H1 (cell line): ENCODE measurements around the gene FCRLA. TPM values are rescaled to one million over a fixed set of nuclear protein-coding genes. Genes with fewer than 3 reads are reported as not detected.

Experiments
- CTCF ChIA-PET: fragments of 300-600 bp; sonication (Branson Sonifier 250); formaldehyde crosslinking; loops from one replicate; lab custom pipeline; 2021; ENCODE audit not compliant: partially characterized antibody; lab: Charles Lee
- POLR2A ChIA-PET: fragments of 300-600 bp; sonication (Branson Sonifier 250); formaldehyde crosslinking; loops from one replicate; lab custom pipeline; 2021; ENCODE audit warnings: inconsistent platforms; ENCODE audit not compliant: partially characterized antibody; lab: Charles Lee
- DNase-seq, 2 experiments: peaks; one replicate each; pipeline versions ENCODE4 v3.0.0 to v3.0.0-alpha.2; 2010 to 2022; ENCODE audit warnings: low spot score in 2 of 2, low read depth in 1 of 2, mixed read lengths in 1 of 2
- FAIRE-seq: peaks from 2 replicates; lab custom pipeline; 2011; peaks lifted over from hg19 to GRCh38; lab: Jason Lieb, UNC
- H2AFZ ChIP-seq: 2 replicates; pipeline ENCODE4 v1.8.1; 2012; ENCODE audit warnings: low read length, inconsistent platforms
- H2AK5ac ChIP-seq: 2 replicates; pipeline ENCODE4 v1.6.1; 2013; ENCODE audit warnings: low read depth, low read length
- H2BK120ac ChIP-seq: replicated peaks from 2 replicates; pipeline ENCODE3; 2013; ENCODE audit warnings: low read depth, low read length, inconsistent platforms
- H2BK12ac ChIP-seq: 2 replicates; pipeline ENCODE4 v1.6.1; 2013; ENCODE audit warnings: low read depth, low read length
- H2BK15ac ChIP-seq: 2 replicates; pipeline ENCODE4 v1.6.1; 2013; ENCODE audit warnings: low read length
- H2BK20ac ChIP-seq: 2 replicates; pipeline ENCODE4 v1.6.1; 2013; ENCODE audit warnings: low read length
- H2BK5ac ChIP-seq: 2 replicates; pipeline ENCODE4 v1.6.1; 2013; ENCODE audit warnings: low read depth, low read length
- H3K14ac ChIP-seq: 2 replicates; pipeline ENCODE4 v1.6.1; 2013; ENCODE audit warnings: inconsistent platforms; ENCODE audit not compliant: insufficient read length
- H3K18ac ChIP-seq: 2 replicates; pipeline ENCODE4 v1.6.1; 2013; ENCODE audit warnings: low read length; ENCODE audit errors: extremely low read depth
- H3K23ac ChIP-seq: 2 replicates; pipeline ENCODE4 v1.6.1; 2013; ENCODE audit warnings: inconsistent platforms; ENCODE audit not compliant: insufficient read length
- H3K23me2 ChIP-seq: 2 replicates; pipeline ENCODE4 v1.6.1; 2013; ENCODE audit warnings: low read depth, low read length
- H3K27ac ChIP-seq: 2 replicates; pipeline ENCODE4 v1.6.1; 2011; ENCODE audit warnings: low read depth, low read length, inconsistent platforms
- H3K27me3 ChIP-seq, 4 experiments: replicated peaks in 1 of 4; 1 replicate in 1 of 4; 2 replicates in 3 of 4; pipeline versions ENCODE4 v1.6.1 to v1.8.1; 2011 to 2013; ENCODE audit warnings: low read length in 3 of 4, mild to moderate bottlenecking in 3 of 4, inconsistent platforms in 2 of 4, mixed read lengths in 2 of 4, moderate library complexity in 1 of 4; ENCODE audit not compliant: control insufficient read depth in 3 of 4, insufficient read depth in 3 of 4; ENCODE audit errors: extremely low read depth in 1 of 4
- H3K36me3 ChIP-seq, 4 experiments: 2 replicates each; pipeline versions ENCODE4 v1.6.1 to v1.8.1; 2011 to 2013; ENCODE audit warnings: mild to moderate bottlenecking in 4 of 4, low read length in 3 of 4, moderate library complexity in 2 of 4, control low read depth in 1 of 4, inconsistent platforms in 1 of 4; ENCODE audit not compliant: insufficient read depth in 4 of 4, control insufficient read depth in 2 of 4
- H3K4ac ChIP-seq: replicated peaks from 2 replicates; pipeline ENCODE3; 2013; ENCODE audit warnings: low read length, low read depth, mixed read lengths, inconsistent platforms; ENCODE audit not compliant: insufficient read length
- H3K4me1 ChIP-seq, 4 experiments: replicated peaks in 1 of 4; 1 replicate in 1 of 4; 2 replicates in 3 of 4; pipeline versions ENCODE4 v1.6.1 to v1.8.1; 2011 to 2013; ENCODE audit warnings: low read length in 3 of 4, inconsistent platforms in 2 of 4, mixed read lengths in 1 of 4; ENCODE audit not compliant: insufficient read depth in 4 of 4, control insufficient read depth in 3 of 4
- H3K4me2 ChIP-seq, 2 experiments: 2 replicates each; pipeline versions ENCODE4 v1.6.1 to v1.8.1; 2011 to 2013; ENCODE audit warnings: low read depth in 2 of 2, low read length in 2 of 2, control low read depth in 1 of 2, inconsistent platforms in 1 of 2, mild to moderate bottlenecking in 1 of 2; ENCODE audit not compliant: insufficient read depth in 1 of 2
- H3K4me3 ChIP-seq, 4 experiments: fragments of 200-600, 300-600 bp in 1 of 4; sonication (generic), shearing (Covaris generic), sonication (Bioruptor Twin) in 1 of 4; 2 replicates each; pipeline versions ENCODE4 v1.5.1 to v1.8.1; 2011 to 2016; ENCODE audit warnings: low read length in 4 of 4, low read depth in 3 of 4, control low read depth in 2 of 4, inconsistent platforms in 2 of 4, mild to moderate bottlenecking in 2 of 4, mixed read lengths in 1 of 4, moderate library complexity in 1 of 4; ENCODE audit not compliant: insufficient read depth in 2 of 4; ENCODE audit errors: extremely low read depth in 1 of 4
- H3K56ac ChIP-seq: replicated peaks from 2 replicates; pipeline ENCODE3; 2013; ENCODE audit warnings: low read depth, mild to moderate bottlenecking, mixed read lengths, low read length, inconsistent platforms; ENCODE audit not compliant: insufficient read length
- H3K79me1 ChIP-seq: 2 replicates; pipeline ENCODE4 v1.6.1; 2013; ENCODE audit warnings: low read depth, low read length, control low read depth
- H3K79me2 ChIP-seq, 2 experiments: 2 replicates each; pipeline versions ENCODE4 v1.6.1 to v1.8.1; 2012 to 2013; ENCODE audit warnings: low read length in 2 of 2, mild to moderate bottlenecking in 2 of 2, inconsistent platforms in 1 of 2; ENCODE audit not compliant: insufficient read depth in 2 of 2, control insufficient read depth in 1 of 2
- H3K9ac ChIP-seq, 4 experiments: replicated peaks in 1 of 4; 1 replicate in 1 of 4; 2 replicates in 3 of 4; pipeline versions ENCODE4 v1.6.1 to v1.8.1; 2011 to 2013; ENCODE audit warnings: low read depth in 3 of 4, low read length in 3 of 4, control low read depth in 2 of 4, mild to moderate bottlenecking in 2 of 4, moderate library complexity in 2 of 4, inconsistent platforms in 1 of 4; ENCODE audit errors: extremely low read depth in 1 of 4
- H3K9me3 ChIP-seq, 2 experiments: 2 replicates each; pipeline versions ENCODE4 v1.6.1 to v1.8.1; 2012 to 2013; ENCODE audit warnings: mild to moderate bottlenecking in 2 of 2, moderate library complexity in 2 of 2, control low read depth in 1 of 2, inconsistent platforms in 1 of 2, low read depth in 1 of 2, low read length in 1 of 2, mixed read lengths in 1 of 2; ENCODE audit not compliant: insufficient read depth in 2 of 2
- H4K20me1 ChIP-seq, 2 experiments: replicated peaks in 1 of 2; 2 replicates each; pipeline versions ENCODE3 to v1.8.1; 2011 to 2013; ENCODE audit warnings: inconsistent platforms in 2 of 2, low read length in 2 of 2, mild to moderate bottlenecking in 1 of 2; ENCODE audit not compliant: insufficient read depth in 2 of 2, control insufficient read depth in 1 of 2
- H4K5ac ChIP-seq: 2 replicates; pipeline ENCODE4 v1.6.1; 2013; ENCODE audit warnings: low read length, low read depth, mixed read lengths, inconsistent platforms; ENCODE audit not compliant: insufficient read length
- H4K8ac ChIP-seq: 2 replicates; pipeline ENCODE4 v1.8.0; 2013; ENCODE audit warnings: mild to moderate bottlenecking, moderate library complexity, low read length, inconsistent platforms; ENCODE audit not compliant: insufficient read depth; ENCODE audit errors: extremely low read depth
- H4K91ac ChIP-seq: replicated peaks from 2 replicates; pipeline ENCODE3; 2013; ENCODE audit warnings: low read length, mixed read lengths, inconsistent platforms; ENCODE audit not compliant: insufficient read length
- FOSL1 ChIP-seq: IDR thresholded peaks from 2 replicates; pipeline ENCODE4 v1.6.1; 2011; ENCODE audit warnings: mild to moderate bottlenecking, low read depth, low read length, moderate library complexity; ENCODE audit not compliant: insufficient read depth
- KDM4A ChIP-seq: IDR thresholded peaks from one replicate; pipeline ENCODE4 v1.7.1; 2012; ENCODE audit warnings: low read depth, mild to moderate bottlenecking, moderate library complexity, low read length, inconsistent platforms; ENCODE audit not compliant: severe bottlenecking
- NRF1 ChIP-seq: IDR thresholded peaks from 2 replicates; pipeline ENCODE4 v1.6.1; 2011; ENCODE audit warnings: mild to moderate bottlenecking, low read depth, low read length, improper control_type of control experiment
- RBBP5 ChIP-seq: IDR thresholded peaks from 2 replicates; pipeline ENCODE4 v1.7.1; 2012; ENCODE audit warnings: low read depth, mild to moderate bottlenecking, inconsistent platforms, low read length, moderate library complexity, borderline replicate concordance
- TCF12 ChIP-seq: IDR thresholded peaks from 2 replicates; pipeline ENCODE4 v1.6.1; 2011; ENCODE audit warnings: low read depth, mild to moderate bottlenecking, low read length
- WGBS, 2 experiments: shearing (Covaris generic) in 1 of 2; methylation state at CpG; one replicate each; pipeline versions ENCODE4 v1.1.6 to v1.1.7; 2013 to 2015; ENCODE audit warnings: low lambda C conversion rate in 2 of 2, mixed read lengths in 2 of 2, inconsistent platforms in 1 of 2, low coverage in 1 of 2, missing lambda C conversion rate in 1 of 2; ENCODE audit not compliant: insufficient replicate concordance in 2 of 2, insufficient coverage in 1 of 2, insufficient read length in 1 of 2; ENCODE audit errors: extremely low coverage in 1 of 2, missing lambda C conversion rate in 1 of 2; 5-methylcytosine and 5-hydroxymethylcytosine counted together
- polyA plus RNA-seq, 7 experiments: library from polyadenylated mRNA; depleted of rRNA in 3 of 7; stranded (reverse) in 5 of 7; unstranded in 2 of 7; fragments of >200 nt in 5 of 7; fragments of 200-250 nt in 2 of 7; gene quantifications; 1 replicate in 5 of 7; 2 replicates in 1 of 7; 4 replicates in 1 of 7; pipeline versions ENCODE4 v1.2.1 to v1.2.3, GENCODE V29; 2011 to 2013; ENCODE audit warnings: missing spikeins in 2 of 7, mixed read lengths in 2 of 7
- total RNA-seq: library from RNA; stranded (reverse); fragmentation: NEBNext Ultra II Directional; extraction: Animal tissue kit (Norgen Biotek cat#: 25700); gene quantifications from 2 replicates; pipeline ENCODE4 v1.2.1, GENCODE V29; 2021

The FCRLA gene
- total and polyA plus RNA-seq, 2 of the 8 experiments (the other 6 are each of a cell fraction or from before 2014, with no cell fraction given), result not detected

- Histone ChIP-seq H4K8ac (no peak overlapping the region), H4K20me1 (no peaks in the 10 kb centered on the region), H2BK15ac (no peak overlapping the region), H3K79me2 (no peaks in the 10 kb centered on the region), H3K4ac (no peak overlapping the region), H3K9ac (no peak overlapping the region), H2BK20ac (no peak overlapping the region), H3K14ac (no peak overlapping the region), H3K9me3 (no peaks in the 10 kb centered on the region), H3K18ac (no peak overlapping the region), H3K4me1 (no peaks in the 10 kb centered on the region), H4K91ac (no peak overlapping the region), H4K5ac (no peak overlapping the region), H2AK5ac (no peak overlapping the region), H3K27me3 (no peaks in the 10 kb centered on the region), H3K4me2 (no peak overlapping the region), H3K27ac (no peak overlapping the region), H2AFZ (peak overlapping the region; percentile 40; the same call in 1 of the 2 replicates), H3K56ac (no peak overlapping the region), H3K23ac (no peak overlapping the region), H3K79me1 (no peaks in the 10 kb centered on the region), H3K4me3 (no peak overlapping the region), H2BK5ac (no peak overlapping the region), H3K23me2 (no peaks in the 10 kb centered on the region), H3K36me3 (no peaks in the 10 kb centered on the region), H2BK120ac (no peak overlapping the region), H2BK12ac (no peak overlapping the region)
- FAIRE-seq (no peak), DNase-seq (no peak)
- POLR2A ChIA-PET, result interaction anchor here (0.8 kb wide), 1 partner anchor 17 kb away, joined by 3 read pairs; no protein-coding TSS in a partner anchor
- TF ChIP-seq KDM4A, result no peak
- no peak for TF ChIP-seq RBBP5
- TF ChIP-seq FOSL1, result no peak
- no peak for TF ChIP-seq NRF1
- no peak for TF ChIP-seq TCF12
- WGBS, 2 experiments, result 83% methylated on average over 9 of the region's 9 CpGs; no CpG with 5 or more reads in 1 of the 2 experiments
- CTCF ChIA-PET, result interaction anchor here (0.6 to 1.2 kb wide), 3 partner anchors 23 to 989 kb away, joined by 3 to 4 read pairs (median 3); no protein-coding TSS in a partner anchor
Observed at GRCh38 chr1:161743231-161743630, 36.2 kb downstream of the FCRLA start.
